Lung (tissue), 12 donors: ENCODE data around the gene CALHM6. TPM values are rescaled to one million over a fixed set of nuclear protein-coding genes. Genes with fewer than 3 reads are reported as not detected.

ENCODE experiments used
- ATAC-seq: fragments of 200-7000 bp; cut with Tn5 transposase; one replicate; pipeline ENCODE4 v1.9.1; 2020; ENCODE audit warnings: moderate number of reproducible peaks; ENCODE audit not compliant: insufficient read depth, low FRiP score
- DNase-seq, 3 donors: peaks; one replicate each; pipeline ENCODE4 v3.0.0-alpha.2; 2013 to 2017
- H3K27ac ChIP-seq, 2 donors: one replicate each; pipeline ENCODE4 v1.5.1; 2013; ENCODE audit warnings: mild to moderate bottlenecking in 2 of 2, moderate library complexity in 2 of 2, control low read depth in 1 of 2, inconsistent platforms in 1 of 2, low read depth in 1 of 2, low read length in 1 of 2
- H3K27me3 ChIP-seq, 3 donors: one replicate each; pipeline ENCODE4 v1.5.1; 2013; ENCODE audit warnings: low read length in 2 of 3; ENCODE audit not compliant: control insufficient read depth in 3 of 3, insufficient read depth in 3 of 3
- H3K36me3 ChIP-seq, 4 donors: one replicate each; pipeline ENCODE4 v1.5.1; 2013; ENCODE audit warnings: low read length in 4 of 4, mild to moderate bottlenecking in 1 of 4, moderate library complexity in 1 of 4; ENCODE audit not compliant: control insufficient read depth in 4 of 4, insufficient read depth in 4 of 4
- H3K4me1 ChIP-seq, 5 donors: one replicate each; pipeline ENCODE4 v1.5.1; 2013; ENCODE audit warnings: low read length in 5 of 5, mild to moderate bottlenecking in 2 of 5, moderate library complexity in 1 of 5; ENCODE audit not compliant: control insufficient read depth in 5 of 5, insufficient read depth in 5 of 5
- H3K4me3 ChIP-seq: one replicate; pipeline ENCODE4 v1.5.1; 2013; ENCODE audit warnings: mild to moderate bottlenecking, control low read depth, moderate library complexity
- H3K9ac ChIP-seq, 2 donors: one replicate each; pipeline ENCODE4 v1.5.1; 2013; ENCODE audit warnings: low read length in 2 of 2, control low read depth in 1 of 2; ENCODE audit not compliant: insufficient read depth in 1 of 2
- H3K9me3 ChIP-seq, 4 donors: one replicate each; pipeline ENCODE4 v1.5.1; 2013; ENCODE audit warnings: low read length in 3 of 4, mild to moderate bottlenecking in 1 of 4, moderate library complexity in 1 of 4; ENCODE audit not compliant: control insufficient read depth in 4 of 4, insufficient read depth in 3 of 4
- WGBS, 2 donors: extraction: QIAGEN DNeasy Blood & Tissue Kit; methylation state at CpG; one replicate each; pipeline ENCODE4 v1.1.7; 2013; 5-methylcytosine and 5-hydroxymethylcytosine counted together
- polyA plus RNA-seq, 2 donors: library from polyadenylated mRNA; stranded (reverse); fragments of 200-250 nt; gene quantifications; one replicate each; pipeline ENCODE4 v1.2.1, GENCODE V29; 2013
- total RNA-seq, 2 donors: library from RNA; depleted of rRNA in 1 of 2; stranded (reverse); fragments of >200 nt in 1 of 2; gene quantifications; one replicate each; pipeline ENCODE4 v1.2.1, GENCODE V29; 2014 to 2021
- TF ChIP-seq, protein P1 (sequence below): IDR thresholded peaks from 2 replicates; pipeline ENCODE4 v1.5.1; 2012; ENCODE audit warnings: mild to moderate bottlenecking; ENCODE audit errors: control extremely low read depth, extremely low read depth
- donor health status: control.
- donor health status: control.
- donor health status: Bipolar disorder and iron deficiency.
- donor health status: healthy.
- donor health status: DM: yes; HTN: yes; CAD: no.

Gene CALHM6
- total and polyA plus RNA-seq, 4 donors: 2.1 to 20.8 (median 7.6) TPM

- Histone ChIP-seq H3K36me3 (peaks cover 0 to 12% (median 4%) of the 10 kb centered on the region in 4 donors), H3K9me3 (no peaks in the 10 kb centered on the region), H3K27ac (no peak overlapping the region), H3K9ac (no peak overlapping the region), H3K4me3 (no peak overlapping the region), H3K27me3 (no peaks in the 10 kb centered on the region), H3K4me1 (peaks cover 0 to 12% (median 0%) of the 10 kb centered on the region in 5 donors)
- DNase-seq: peak in 1 of 3 donors; percentile 18
- TF ChIP-seq, protein P1, sequence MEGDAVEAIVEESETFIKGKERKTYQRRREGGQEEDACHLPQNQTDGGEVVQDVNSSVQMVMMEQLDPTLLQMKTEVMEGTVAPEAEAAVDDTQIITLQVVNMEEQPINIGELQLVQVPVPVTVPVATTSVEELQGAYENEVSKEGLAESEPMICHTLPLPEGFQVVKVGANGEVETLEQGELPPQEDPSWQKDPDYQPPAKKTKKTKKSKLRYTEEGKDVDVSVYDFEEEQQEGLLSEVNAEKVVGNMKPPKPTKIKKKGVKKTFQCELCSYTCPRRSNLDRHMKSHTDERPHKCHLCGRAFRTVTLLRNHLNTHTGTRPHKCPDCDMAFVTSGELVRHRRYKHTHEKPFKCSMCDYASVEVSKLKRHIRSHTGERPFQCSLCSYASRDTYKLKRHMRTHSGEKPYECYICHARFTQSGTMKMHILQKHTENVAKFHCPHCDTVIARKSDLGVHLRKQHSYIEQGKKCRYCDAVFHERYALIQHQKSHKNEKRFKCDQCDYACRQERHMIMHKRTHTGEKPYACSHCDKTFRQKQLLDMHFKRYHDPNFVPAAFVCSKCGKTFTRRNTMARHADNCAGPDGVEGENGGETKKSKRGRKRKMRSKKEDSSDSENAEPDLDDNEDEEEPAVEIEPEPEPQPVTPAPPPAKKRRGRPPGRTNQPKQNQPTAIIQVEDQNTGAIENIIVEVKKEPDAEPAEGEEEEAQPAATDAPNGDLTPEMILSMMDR: no peak
- 55 to 62% methylated on average over 6 of the region's 6 CpGs for WGBS, 2 donors
- no peak for ATAC-seq
These were observed 22.4 kb upstream of the CALHM6 start for GRCh38 chr6:116438590-116439448.

GRCh38 chr6:116439522-116440051 lies 21.6 kb upstream of the CALHM6 start:
- H3K4me1 ChIP-seq: peaks cover 0 to 17% (median 0%) of the 10 kb centered on the region in 5 donors
- no peak overlapping the region for H3K4me3 ChIP-seq
- no peaks in the 10 kb centered on the region for H3K9me3 ChIP-seq
- no peak overlapping the region for H3K27ac ChIP-seq
- DNase-seq: no peak
- WGBS, 2 donors: 53 to 88% methylated on average over 1 of the region's 1 CpG
- TF ChIP-seq, protein P1: no peak
- H3K36me3 ChIP-seq: peaks cover 0 to 12% (median 4%) of the 10 kb centered on the region in 4 donors
- H3K9ac ChIP-seq: no peak overlapping the region
- no peak for ATAC-seq
- H3K27me3 ChIP-seq: no peaks in the 10 kb centered on the region

DNA sequence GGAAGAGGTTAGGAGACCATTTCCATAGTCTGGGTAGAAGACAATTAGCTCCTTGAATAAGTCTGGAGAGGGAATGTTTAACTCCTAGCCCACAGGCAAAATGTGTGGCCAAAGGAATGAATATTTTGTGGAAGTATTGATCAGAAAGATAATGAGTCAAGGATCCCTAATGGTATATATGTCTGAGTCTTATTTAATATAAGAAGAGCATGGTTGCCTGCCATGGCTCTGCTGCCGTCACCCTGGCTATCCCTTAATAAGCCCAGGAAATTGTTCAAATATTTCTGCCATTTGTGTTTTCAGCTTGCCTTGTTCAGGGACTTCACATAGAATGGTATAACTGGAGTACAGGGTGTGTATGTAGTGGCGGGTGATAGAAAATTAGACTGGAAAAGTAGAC lies 18.1 kb upstream of the CALHM6 start:
- Histone ChIP-seq H3K9ac (no peak overlapping the region), H3K9me3 (no peaks in the 10 kb centered on the region), H3K36me3 (no peaks in the 10 kb centered on the region), H3K4me3 (no peak overlapping the region), H3K4me1 (peaks cover 0 to 30% (median 0%) of the 10 kb centered on the region in 5 donors), H3K27me3 (no peaks in the 10 kb centered on the region), H3K27ac (no peak overlapping the region)
- TF ChIP-seq, protein P1: no peak
- no peak for ATAC-seq
- DNase-seq: no peak
- 82 to 93% methylated on average over 2 of the region's 2 CpGs for WGBS, 2 donors
